Astrocyte (in vitro differentiated cells and primary cell): ENCODE measurements around the gene CIAO2B. TPM values are rescaled to one million over a fixed set of nuclear protein-coding genes. Genes with fewer than 3 reads are reported as not detected.
"Not testable (repeated sequence)": the region's sequence is repeated elsewhere in the genome, so short reads cannot be mapped to it uniquely, and the experiment has no call there.

Source experiments
- DNase-seq: peaks from one replicate; pipeline ENCODE4 v3.0.0-alpha.2; 2010; ENCODE audit warnings: low read depth
- FAIRE-seq: peaks from 2 replicates; lab custom pipeline; 2011; peaks lifted over from hg19 to GRCh38; lab: Jason Lieb, UNC
- H2AFZ ChIP-seq: 2 replicates; pipeline ENCODE4 v1.6.0; 2012; ENCODE audit warnings: low read depth, low read length, inconsistent platforms
- H3K27ac ChIP-seq: 2 replicates; pipeline ENCODE4 v1.5.1; 2011; ENCODE audit warnings: low read depth, low read length, inconsistent platforms
- H3K27me3 ChIP-seq: 2 replicates; pipeline ENCODE4 v1.6.0; 2011; ENCODE audit warnings: low read length, inconsistent platforms; ENCODE audit not compliant: insufficient read depth
- H3K36me3 ChIP-seq: 2 replicates; pipeline ENCODE4 v1.5.1; 2011; ENCODE audit warnings: low read length, inconsistent platforms; ENCODE audit not compliant: insufficient read depth
- H3K4me1 ChIP-seq: 2 replicates; pipeline ENCODE4 v1.5.1; 2011; ENCODE audit warnings: low read length, inconsistent platforms; ENCODE audit not compliant: insufficient read depth
- H3K4me2 ChIP-seq: 2 replicates; pipeline ENCODE4 v1.6.0; 2012; ENCODE audit warnings: low read length, inconsistent platforms
- H3K4me3 ChIP-seq: 2 replicates; pipeline ENCODE4 v1.5.1; 2011; ENCODE audit warnings: low read depth, mild to moderate bottlenecking, low read length, inconsistent platforms; ENCODE audit not compliant: insufficient read depth
- H3K79me2 ChIP-seq: 2 replicates; pipeline ENCODE4 v1.6.0; 2012; ENCODE audit warnings: mild to moderate bottlenecking, low read length, inconsistent platforms; ENCODE audit not compliant: insufficient read depth
- H3K9ac ChIP-seq: 2 replicates; pipeline ENCODE4 v1.6.0; 2012; ENCODE audit warnings: mild to moderate bottlenecking, low read length, inconsistent platforms
- H3K9me3 ChIP-seq: 2 replicates; pipeline ENCODE4 v1.5.1; 2012; ENCODE audit warnings: low read depth, mild to moderate bottlenecking, low read length, inconsistent platforms; ENCODE audit not compliant: insufficient read depth
- H4K20me1 ChIP-seq: 2 replicates; pipeline ENCODE4 v1.6.0; 2012; ENCODE audit warnings: low read length, inconsistent platforms; ENCODE audit not compliant: insufficient read depth
- H3K27ac Mint-ChIP-seq: one replicate; pipeline ENCODE4 v1.8.0; 2021; ENCODE audit warnings: mild to moderate bottlenecking, mixed read lengths; ENCODE audit not compliant: unreplicated experiment
- H3K27me3 Mint-ChIP-seq: one replicate; pipeline ENCODE4 v1.8.0; 2021; ENCODE audit warnings: low read depth, mixed read lengths; ENCODE audit not compliant: unreplicated experiment
- H3K36me3 Mint-ChIP-seq: one replicate; pipeline ENCODE4 v1.8.0; 2021; ENCODE audit warnings: low read depth, mixed read lengths; ENCODE audit not compliant: unreplicated experiment
- H3K4me1 Mint-ChIP-seq: one replicate; pipeline ENCODE4 v1.8.0; 2021; ENCODE audit warnings: low read depth, mixed read lengths; ENCODE audit not compliant: unreplicated experiment
- H3K4me3 Mint-ChIP-seq: one replicate; pipeline ENCODE4 v1.8.0; 2021; ENCODE audit warnings: mild to moderate bottlenecking, moderate library complexity, mixed read lengths; ENCODE audit not compliant: unreplicated experiment
- H3K9me3 Mint-ChIP-seq: one replicate; pipeline ENCODE4 v1.8.0; 2021; ENCODE audit warnings: mild to moderate bottlenecking, mixed read lengths; ENCODE audit not compliant: unreplicated experiment
- EZH2 ChIP-seq: IDR thresholded peaks from 2 replicates; pipeline ENCODE4 v1.6.1; 2012; ENCODE audit warnings: mild to moderate bottlenecking, low read length, inconsistent platforms; ENCODE audit not compliant: insufficient read depth
- total RNA-seq: library from RNA; stranded (reverse); gene quantifications from 2 replicates; pipeline ENCODE4 v1.2.1, GENCODE V29; 2021
- TF ChIP-seq, protein P1 (sequence below): IDR thresholded peaks from 2 replicates; pipeline ENCODE4 v1.5.1; 2011; ENCODE audit warnings: low read depth, mild to moderate bottlenecking, inconsistent platforms, low read length, moderate library complexity; ENCODE audit not compliant: insufficient read depth

CIAO2B gene
- total RNA-seq, 1 donor from 2014 or later = 75.6 TPM

DNA sequence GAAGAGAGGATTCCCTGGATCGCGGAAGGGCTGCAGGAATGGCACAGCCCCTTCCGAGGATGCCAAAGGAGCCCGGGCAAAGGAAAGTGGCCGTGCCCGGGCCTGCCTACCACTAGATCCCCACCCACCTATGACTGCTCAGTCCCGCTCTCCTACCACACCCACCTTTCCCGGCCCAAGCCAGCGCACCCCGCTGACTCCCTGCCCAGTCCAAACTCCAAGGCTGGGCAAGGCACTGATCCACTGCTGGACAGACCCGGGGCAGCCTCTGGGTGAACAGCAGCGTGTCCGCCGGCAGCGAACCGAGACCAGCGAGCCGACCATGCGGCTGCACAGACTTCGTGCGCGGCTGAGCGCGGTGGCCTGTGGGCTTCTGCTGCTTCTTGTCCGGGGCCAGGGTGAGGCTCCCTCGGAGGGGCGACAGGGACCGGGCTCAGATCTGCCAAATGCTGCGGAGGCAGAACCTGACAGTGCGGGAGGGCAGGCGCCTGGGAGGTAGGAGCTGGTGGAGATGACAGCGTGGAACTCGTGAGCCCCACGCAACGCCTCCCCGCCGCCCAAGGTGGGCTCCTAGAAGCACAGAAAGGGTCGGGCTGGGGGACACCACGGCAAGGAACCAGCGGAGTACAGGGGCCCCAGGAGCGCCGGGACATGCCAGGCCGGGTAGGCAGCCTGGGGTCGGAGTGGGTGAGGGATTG, 1.3 kb upstream of the CIAO2B start, which contains the start of gene CES2:
Gene CES2 (plus strand): TSS at position 203 of the 698 bp plus-strand sequence. CDS start 120 bp downstream, at position 323.
- FAIRE-seq (no peak), DNase-seq (no peak)
- peak within 1 kb of the TSS; percentile 86 for H3K4me3 ChIP-seq
- peak within 1 kb of the TSS; percentile 99 for H3K4me2 ChIP-seq
- TF ChIP-seq EZH2 = no peak
- TF ChIP-seq, protein P1, sequence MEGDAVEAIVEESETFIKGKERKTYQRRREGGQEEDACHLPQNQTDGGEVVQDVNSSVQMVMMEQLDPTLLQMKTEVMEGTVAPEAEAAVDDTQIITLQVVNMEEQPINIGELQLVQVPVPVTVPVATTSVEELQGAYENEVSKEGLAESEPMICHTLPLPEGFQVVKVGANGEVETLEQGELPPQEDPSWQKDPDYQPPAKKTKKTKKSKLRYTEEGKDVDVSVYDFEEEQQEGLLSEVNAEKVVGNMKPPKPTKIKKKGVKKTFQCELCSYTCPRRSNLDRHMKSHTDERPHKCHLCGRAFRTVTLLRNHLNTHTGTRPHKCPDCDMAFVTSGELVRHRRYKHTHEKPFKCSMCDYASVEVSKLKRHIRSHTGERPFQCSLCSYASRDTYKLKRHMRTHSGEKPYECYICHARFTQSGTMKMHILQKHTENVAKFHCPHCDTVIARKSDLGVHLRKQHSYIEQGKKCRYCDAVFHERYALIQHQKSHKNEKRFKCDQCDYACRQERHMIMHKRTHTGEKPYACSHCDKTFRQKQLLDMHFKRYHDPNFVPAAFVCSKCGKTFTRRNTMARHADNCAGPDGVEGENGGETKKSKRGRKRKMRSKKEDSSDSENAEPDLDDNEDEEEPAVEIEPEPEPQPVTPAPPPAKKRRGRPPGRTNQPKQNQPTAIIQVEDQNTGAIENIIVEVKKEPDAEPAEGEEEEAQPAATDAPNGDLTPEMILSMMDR = no peak
- peaks cover 22% of the 10 kb centered on the region for H3K36me3 Mint-ChIP-seq
- peak within 1 kb of the TSS; percentile 88 for H3K27ac ChIP-seq
- H3K27me3 ChIP-seq = no peaks in the 10 kb centered on the region
- peak within 1 kb of the TSS; percentile 95 for H3K9ac ChIP-seq
- H2AFZ ChIP-seq = peak within 1 kb of the TSS; percentile 98
- peaks cover 13% of the 10 kb centered on the region for H3K4me1 Mint-ChIP-seq
- peaks cover 52% of the 10 kb centered on the region for H3K79me2 ChIP-seq
- peaks cover 19% of the 10 kb centered on the region for H3K4me1 ChIP-seq
- peaks cover 81% of the 10 kb centered on the region for H4K20me1 ChIP-seq
- no peaks in the 10 kb centered on the region for H3K9me3 Mint-ChIP-seq
- H3K36me3 ChIP-seq = peaks cover 3% of the 10 kb centered on the region
- H3K4me3 Mint-ChIP-seq = peak within 1 kb of the TSS; percentile 95
- no peaks in the 10 kb centered on the region for H3K9me3 ChIP-seq
- peak within 1 kb of the TSS; percentile 89 for H3K27ac Mint-ChIP-seq
- H3K27me3 Mint-ChIP-seq = no peaks in the 10 kb centered on the region

DNA sequence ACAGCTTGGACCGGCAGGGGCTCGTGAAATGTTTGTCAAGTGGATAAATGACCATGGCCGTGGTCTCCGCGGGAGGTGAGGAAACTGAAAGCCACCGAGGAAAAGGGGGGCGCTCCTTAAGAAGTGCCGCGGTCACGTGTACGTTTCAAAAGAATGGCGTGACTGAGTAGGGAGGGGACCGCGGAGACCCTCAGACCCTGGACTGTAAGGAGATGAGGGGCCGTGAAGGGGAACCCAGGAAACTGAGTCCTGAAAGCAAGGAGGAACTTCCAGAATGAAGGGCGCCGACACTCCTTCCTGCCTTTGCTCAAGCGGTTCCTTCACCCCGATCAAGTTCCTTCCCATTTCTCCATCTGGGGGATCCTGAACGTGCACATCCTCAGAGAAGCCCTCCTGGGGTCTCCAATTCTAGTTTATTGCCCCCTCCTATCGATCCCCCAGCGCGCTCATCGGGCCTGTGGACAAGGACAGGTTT, 674 bp upstream of the CIAO2B start:
- H3K4me3 ChIP-seq = peak overlapping the region; percentile 86
- H3K4me2 ChIP-seq = peak overlapping the region; percentile 99
- H3K27me3 Mint-ChIP-seq, H3K36me3 ChIP-seq, H3K9me3 Mint-ChIP-seq, FAIRE-seq, DNase-seq, H3K27me3 ChIP-seq, H3K9me3 ChIP-seq: not testable (repeated sequence)
- Mint-ChIP-seq H3K27ac (peak overlapping the region; percentile 89), H3K4me1 (peaks cover 15% of the 10 kb centered on the region), H3K4me3 (peak overlapping the region; percentile 95), H3K36me3 (peaks cover 22% of the 10 kb centered on the region)
- H3K79me2 ChIP-seq = peaks cover 52% of the 10 kb centered on the region
- H4K20me1 ChIP-seq = peaks cover 76% of the 10 kb centered on the region
- H3K27ac ChIP-seq = peak overlapping the region; percentile 88
- peak overlapping the region; percentile 98 for H2AFZ ChIP-seq
- H3K9ac ChIP-seq = peak overlapping the region; percentile 95
- peaks cover 19% of the 10 kb centered on the region for H3K4me1 ChIP-seq

DNA sequence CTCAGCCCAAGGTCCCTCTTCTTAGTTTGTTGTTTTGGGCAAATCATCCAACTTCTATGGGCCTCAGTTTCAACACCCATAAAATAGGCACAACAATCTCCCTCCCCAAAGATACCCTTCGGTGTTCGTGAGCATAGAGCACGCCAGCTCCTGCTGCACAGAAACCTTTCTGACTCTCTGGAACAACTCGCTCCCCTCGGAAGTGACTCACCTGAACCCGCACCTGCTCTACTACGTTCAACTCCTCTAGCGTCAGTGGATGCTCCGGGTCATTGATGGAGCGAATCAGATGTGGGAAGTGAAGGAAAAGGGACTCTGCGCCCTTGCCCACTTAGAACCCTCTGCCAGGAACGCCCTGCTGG, 445 bp downstream of the CIAO2B start:
- FAIRE-seq = no peak
- Histone ChIP-seq H3K9ac (peak overlapping the region; percentile 95), H3K9me3 (no peaks in the 10 kb centered on the region), H3K4me1 (peaks cover 19% of the 10 kb centered on the region), H3K79me2 (peaks cover 52% of the 10 kb centered on the region), H2AFZ (peak overlapping the region; percentile 98), H3K27me3 (no peaks in the 10 kb centered on the region), H3K36me3 (peaks cover 3% of the 10 kb centered on the region), H4K20me1 (peaks cover 64% of the 10 kb centered on the region), H3K27ac (peak overlapping the region; percentile 88), H3K4me2 (peak overlapping the region; percentile 99), H3K4me3 (peak overlapping the region; percentile 86)
- H3K4me1 Mint-ChIP-seq = peaks cover 20% of the 10 kb centered on the region
- H3K9me3 Mint-ChIP-seq = no peaks in the 10 kb centered on the region
- TF ChIP-seq, protein P1 = no peak
- no peak for TF ChIP-seq EZH2
- H3K36me3 Mint-ChIP-seq = peaks cover 12% of the 10 kb centered on the region
- H3K27me3 Mint-ChIP-seq = no peaks in the 10 kb centered on the region
- H3K27ac Mint-ChIP-seq = peak overlapping the region; percentile 84
- peak overlapping the region; percentile 95 for H3K4me3 Mint-ChIP-seq
- DNase-seq = no peak
